Measurements from ENCODE around the gene OMG. TPM values are rescaled to one million over a fixed set of nuclear protein-coding genes. Genes with fewer than 3 reads are reported as not detected.
"Not testable (repeated sequence)": the region's sequence is repeated elsewhere in the genome, so short reads cannot be mapped to it uniquely, and the experiment has no call there.

The OMG gene
- total RNA-seq, 1 donor from 2014 or later, result not detected

DNA sequence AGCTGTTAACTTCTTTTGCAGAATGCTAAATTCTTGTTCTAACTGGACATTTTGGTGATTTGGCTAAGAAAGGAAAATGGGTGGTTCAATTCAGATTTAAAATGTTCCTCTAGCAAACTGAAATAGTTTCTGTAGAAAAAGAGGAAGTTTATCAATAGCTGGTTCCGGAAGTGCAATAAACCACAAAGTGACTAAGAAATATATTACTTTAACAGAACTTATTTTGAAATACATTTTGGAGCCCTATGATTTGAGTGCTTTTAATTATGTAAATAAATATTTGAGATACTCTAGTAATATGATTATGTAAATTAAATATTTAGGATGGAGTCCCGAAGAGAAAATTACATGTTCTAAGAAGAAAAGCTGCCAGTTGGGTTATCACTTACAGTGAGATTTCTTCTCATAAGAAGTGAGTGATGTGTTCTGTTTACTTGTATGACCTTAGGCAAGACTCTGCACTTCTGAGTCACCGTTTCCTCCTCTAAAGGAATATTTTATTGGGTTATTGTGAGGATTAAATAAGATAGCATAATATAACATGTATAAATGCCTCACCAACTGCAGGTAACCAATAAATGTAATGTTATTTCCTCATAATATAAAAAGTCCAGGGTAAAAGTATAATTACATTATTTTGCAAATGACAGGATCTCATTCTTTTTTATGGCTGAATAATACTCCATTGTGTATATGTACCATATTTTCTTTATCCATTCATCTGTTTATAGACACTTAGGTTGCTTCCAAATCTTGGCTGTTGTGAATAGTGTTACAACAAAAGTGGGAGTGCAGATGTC, 17.1 kb upstream of the OMG start, which contains the start of gene EVI2B:
Gene EVI2B, minus strand, starts transcription at position 73 of the 800 bp plus-strand sequence. CDS start 8,445 bp downstream, outside the sequence.
- Mint-ChIP-seq H3K9me3 (ENCODE audit: unreplicated experiment) (no peaks in the 10 kb centered on the region), H3K27ac (ENCODE audit: unreplicated experiment) (no peak within 1 kb of the TSS), H3K4me1 (ENCODE audit: low read depth, unreplicated experiment) (peaks cover 6% of the 10 kb centered on the region), H3K27me3 (ENCODE audit: unreplicated experiment) (no peaks in the 10 kb centered on the region), H3K36me3 (ENCODE audit: unreplicated experiment) (no peaks in the 10 kb centered on the region), H3K4me3 (ENCODE audit: unreplicated experiment) (no peak within 1 kb of the TSS)
- DNase-seq, result no peak
- TF ChIP-seq CTCF (IDR thresholded peaks at IDR 0.05; ENCODE audit: partially characterized antibody, unreplicated experiment), result no peak

DNA sequence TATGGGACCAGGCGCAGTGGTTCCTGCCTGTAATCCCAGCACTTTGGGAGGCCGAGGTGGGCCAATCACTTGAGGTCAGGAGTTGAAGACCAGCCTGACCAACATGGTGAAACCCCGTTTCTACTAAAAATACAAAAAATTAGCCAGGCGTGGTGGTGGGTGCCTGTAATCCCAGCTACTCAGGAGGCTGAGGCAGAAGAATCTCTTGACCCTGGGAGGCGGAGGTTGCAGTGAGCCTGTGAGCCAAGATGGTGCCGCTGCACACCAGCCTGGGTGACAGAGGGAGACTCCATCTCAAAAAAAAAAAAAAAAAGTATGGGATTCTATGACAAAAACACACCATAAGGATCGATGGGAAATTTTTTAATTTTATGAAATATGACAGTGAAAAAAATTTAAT, 15.2 kb upstream of the OMG start:
- not testable (repeated sequence) for H3K9me3 Mint-ChIP-seq (ENCODE audit: unreplicated experiment); H3K4me1 Mint-ChIP-seq (ENCODE audit: low read depth, unreplicated experiment); H3K4me3 Mint-ChIP-seq (ENCODE audit: unreplicated experiment); H3K27me3 Mint-ChIP-seq (ENCODE audit: unreplicated experiment); H3K36me3 Mint-ChIP-seq (ENCODE audit: unreplicated experiment); DNase-seq; H3K27ac Mint-ChIP-seq (ENCODE audit: unreplicated experiment)

DNA sequence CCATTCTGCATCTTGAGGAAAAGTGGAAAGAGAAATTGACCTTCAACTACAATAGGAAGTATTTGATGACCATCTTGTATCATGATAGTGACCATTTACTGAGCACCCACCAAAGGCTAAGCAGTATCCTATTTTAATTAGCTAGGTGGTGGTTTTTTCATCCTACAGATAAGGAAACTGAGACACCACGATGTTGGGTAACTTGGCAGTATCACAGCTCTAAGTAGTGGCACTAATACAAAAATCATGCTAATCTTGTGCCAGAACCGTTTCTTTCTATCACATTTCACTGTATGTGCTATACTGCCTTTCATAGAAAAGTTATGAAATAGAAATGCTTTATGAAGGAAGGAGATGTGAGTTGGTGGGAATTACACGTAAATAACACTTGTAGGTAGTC, 14.5 kb upstream of the OMG start:
- Mint-ChIP-seq H3K4me3 (ENCODE audit: unreplicated experiment) (no peak overlapping the region), H3K27me3 (ENCODE audit: unreplicated experiment) (no peaks in the 10 kb centered on the region), H3K27ac (ENCODE audit: unreplicated experiment) (no peak overlapping the region), H3K36me3 (ENCODE audit: unreplicated experiment) (no peaks in the 10 kb centered on the region), H3K4me1 (ENCODE audit: low read depth, unreplicated experiment) (no peaks in the 10 kb centered on the region), H3K9me3 (ENCODE audit: unreplicated experiment) (no peaks in the 10 kb centered on the region)
- TF ChIP-seq CTCF (IDR thresholded peaks at IDR 0.05; ENCODE audit: partially characterized antibody, unreplicated experiment), result no peak
- DNase-seq, result no peak

- DNase-seq, result no peak
- Mint-ChIP-seq H3K4me3 (ENCODE audit: unreplicated experiment) (no peak overlapping the region), H3K36me3 (ENCODE audit: unreplicated experiment) (no peaks in the 10 kb centered on the region), H3K27ac (ENCODE audit: unreplicated experiment) (no peak overlapping the region), H3K27me3 (ENCODE audit: unreplicated experiment) (no peaks in the 10 kb centered on the region), H3K4me1 (ENCODE audit: low read depth, unreplicated experiment) (peaks cover 2% of the 10 kb centered on the region), H3K9me3 (ENCODE audit: unreplicated experiment) (no peaks in the 10 kb centered on the region)
- no peak for TF ChIP-seq CTCF (IDR thresholded peaks at IDR 0.05; ENCODE audit: partially characterized antibody, unreplicated experiment)
Observed at GRCh38 chr17:31310886-31311285, 13.8 kb upstream of the OMG start.

- Mint-ChIP-seq H3K9me3 (ENCODE audit: unreplicated experiment) (no peaks in the 10 kb centered on the region), H3K4me3 (ENCODE audit: unreplicated experiment) (no peak overlapping the region), H3K27me3 (ENCODE audit: unreplicated experiment) (no peaks in the 10 kb centered on the region), H3K4me1 (ENCODE audit: low read depth, unreplicated experiment) (peaks cover 4% of the 10 kb centered on the region), H3K36me3 (ENCODE audit: unreplicated experiment) (no peaks in the 10 kb centered on the region), H3K27ac (ENCODE audit: unreplicated experiment) (no peak overlapping the region)
- no peak for DNase-seq
- no peak for TF ChIP-seq CTCF (IDR thresholded peaks at IDR 0.05; ENCODE audit: partially characterized antibody, unreplicated experiment)
Observed at GRCh38 chr17:31310260-31310659, 13.2 kb upstream of the OMG start.
